Measurements from ENCODE around the gene CNKSR3.

DNA sequence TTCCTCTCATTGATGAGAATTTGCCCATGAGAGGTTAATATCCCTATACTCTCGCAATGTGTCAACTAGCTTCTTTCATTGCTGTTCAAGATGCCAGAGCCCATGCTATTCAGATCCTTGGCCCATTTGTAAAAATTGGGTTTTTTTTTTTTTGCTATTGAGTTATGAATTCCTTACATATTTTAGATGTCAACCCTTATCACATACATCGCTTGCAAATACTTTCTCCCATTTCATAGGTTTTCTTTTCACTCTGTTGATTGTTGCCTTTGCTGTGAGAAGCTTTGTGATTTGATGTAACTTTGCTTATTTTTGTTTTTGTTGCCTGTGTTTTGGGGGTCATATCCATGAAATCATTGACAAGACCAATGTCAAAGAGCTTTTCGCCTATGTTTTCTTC, 121.7 kb downstream of the CNKSR3 start:
- TF ChIP-seq, protein P1, sequence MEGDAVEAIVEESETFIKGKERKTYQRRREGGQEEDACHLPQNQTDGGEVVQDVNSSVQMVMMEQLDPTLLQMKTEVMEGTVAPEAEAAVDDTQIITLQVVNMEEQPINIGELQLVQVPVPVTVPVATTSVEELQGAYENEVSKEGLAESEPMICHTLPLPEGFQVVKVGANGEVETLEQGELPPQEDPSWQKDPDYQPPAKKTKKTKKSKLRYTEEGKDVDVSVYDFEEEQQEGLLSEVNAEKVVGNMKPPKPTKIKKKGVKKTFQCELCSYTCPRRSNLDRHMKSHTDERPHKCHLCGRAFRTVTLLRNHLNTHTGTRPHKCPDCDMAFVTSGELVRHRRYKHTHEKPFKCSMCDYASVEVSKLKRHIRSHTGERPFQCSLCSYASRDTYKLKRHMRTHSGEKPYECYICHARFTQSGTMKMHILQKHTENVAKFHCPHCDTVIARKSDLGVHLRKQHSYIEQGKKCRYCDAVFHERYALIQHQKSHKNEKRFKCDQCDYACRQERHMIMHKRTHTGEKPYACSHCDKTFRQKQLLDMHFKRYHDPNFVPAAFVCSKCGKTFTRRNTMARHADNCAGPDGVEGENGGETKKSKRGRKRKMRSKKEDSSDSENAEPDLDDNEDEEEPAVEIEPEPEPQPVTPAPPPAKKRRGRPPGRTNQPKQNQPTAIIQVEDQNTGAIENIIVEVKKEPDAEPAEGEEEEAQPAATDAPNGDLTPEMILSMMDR (IDR thresholded peaks at IDR 0.05), result no peak
- TF ChIP-seq EZH2phosphoT487 (IDR thresholded peaks at IDR 0.05) (no peak), EZH2 (IDR thresholded peaks at IDR 0.05) (no peak)
